Pancreas (tissue), 10 donors: Measurements from ENCODE around the gene CDCP1. TPM values are rescaled to one million over a fixed set of nuclear protein-coding genes. Genes with fewer than 3 reads are reported as not detected.
A peak's percentile ranks its signal among the peaks of the same experiment; 100 is the strongest.

Experiments used
- ATAC-seq, 4 donors: fragments of 200-7000 bp; cut with Tn5 transposase; one replicate each; pipeline versions ENCODE4 v1.8.0 to v1.9.1; 2020; ENCODE audit warnings: mild to moderate bottlenecking in 4 of 4, moderate library complexity in 4 of 4
- DNase-seq, 6 donors: peaks; one replicate each; pipeline ENCODE4 v3.0.0-alpha.2; 2020
- FAIRE-seq: peaks from 2 replicates; lab custom pipeline; 2012; peaks lifted over from hg19 to GRCh38; lab: Jason Lieb, UNC
- H3K27ac ChIP-seq, 4 donors: fragments of 200-600 bp; sonication (generic); 1 replicate in 3 of 4; 2 replicates in 1 of 4; pipeline versions ENCODE4 v1.5.0 to v1.8.0; 2020
- H3K27me3 ChIP-seq, 4 donors: fragments of 200-600 bp; one replicate each; pipeline ENCODE4 v1.8.0; 2021
- H3K36me3 ChIP-seq, 3 donors: fragments of 200-600 bp; sonication (generic) in 1 of 3; one replicate each; pipeline versions ENCODE4 v1.5.0 to v1.8.0; 2020 to 2021
- H3K4me1 ChIP-seq, 3 donors: fragments of 200-600 bp; one replicate each; pipeline ENCODE4 v1.8.0; 2021
- H3K4me3 ChIP-seq, 4 donors: fragments of 200-600 bp; sonication (generic) in 2 of 4; one replicate each; pipeline versions ENCODE4 v1.5.0 to v1.8.0; 2020 to 2021
- H3K9me3 ChIP-seq, 4 donors: fragments of 200-600 bp; one replicate each; pipeline ENCODE4 v1.8.0; 2021
- WGBS, 2 donors: extraction: QIAGEN DNeasy Blood & Tissue Kit; methylation state at CpG; one replicate each; pipeline ENCODE4 v1.1.7; 2013; 5-methylcytosine and 5-hydroxymethylcytosine counted together
- intact Hi-C, 3 donors: fragments of 100-400 bp; cut with DNase I; formaldehyde crosslinking; loops; one replicate each; pipeline versions ENCODE4 v1.11.1 to v1.14.2; 2022
- polyA plus RNA-seq, 2 donors: library from polyadenylated mRNA; stranded (reverse); fragments of 200-250 nt; gene quantifications; one replicate each; pipeline ENCODE4 v1.2.3, GENCODE V29; 2013
- total RNA-seq, 6 donors: library from RNA; stranded (reverse); fragmentation: NEBNext Ultra II Directional in 4 of 6; extraction: Animal tissue kit (Norgen Biotek cat#: 25700) in 4 of 6; gene quantifications; one replicate each; pipeline versions ENCODE4 v1.2.1 to v1.2.4, GENCODE V29; 2021 to 2023
- TF ChIP-seq, protein P1 (sequence below), 4 donors: fragments of 200-600 bp; sonication (generic) in 3 of 4; IDR thresholded peaks; one replicate each; pipeline versions ENCODE4 v1.5.0 to v1.8.0; 2021; ENCODE audit warnings: antibody characterized with exemption in 4 of 4
- donor health status: healthy with polysubstance abuse.
- donor health status: DM: no; HTN: no; CAD: no; lungs with moderate emphysema.
- donor health status: DM: no; HTN: no; CAD: no.
- donor health status: control.
- donor health status: control.
- donor health status: Bipolar disorder and iron deficiency.
- donor health status: DM: yes; HTN: yes; CAD: no.
- donor health status: DM: no; HTN: no; CAD: no.
- donor health status: DM: no; HTN: no; CAD: no.
- donor health status: DM: yes; HTN: yes; CAD: no.

CDCP1 gene
- total and polyA plus RNA-seq, 8 donors = 3.4 to 22.2 (median 9.2) TPM

DNA sequence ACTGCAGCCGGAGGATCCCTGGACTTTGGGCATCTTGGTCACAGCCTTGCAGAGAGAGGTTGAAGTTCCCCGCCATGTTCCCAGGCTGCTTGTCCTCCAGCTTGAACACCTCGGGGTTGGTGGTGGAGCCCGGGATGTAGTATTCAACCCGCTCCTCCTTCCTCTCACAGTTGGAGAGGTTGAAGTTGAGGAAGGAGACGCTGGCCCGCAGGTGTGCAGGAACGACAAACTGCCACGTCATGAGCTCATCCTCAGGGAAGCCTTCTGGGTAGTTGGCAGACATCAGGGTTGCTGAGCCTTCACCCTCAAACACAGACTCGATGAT lies 35.7 kb downstream of the CDCP1 start:
- intact Hi-C loops = no loop called here
- H3K36me3 ChIP-seq = peaks cover 0 to 7% (median 0%) of the 10 kb centered on the region in 3 donors
- ATAC-seq (no peak), DNase-seq (no peak), FAIRE-seq (no peak)
- no peaks in the 10 kb centered on the region for H3K9me3 ChIP-seq
- no peaks in the 10 kb centered on the region for H3K27me3 ChIP-seq
- WGBS, 2 donors = 93 to 97% methylated on average over 10 of the region's 10 CpGs
- H3K4me3 ChIP-seq = no peak overlapping the region
- peaks cover 0 to 6% (median 5%) of the 10 kb centered on the region in 3 donors for H3K4me1 ChIP-seq
- TF ChIP-seq, protein P1, sequence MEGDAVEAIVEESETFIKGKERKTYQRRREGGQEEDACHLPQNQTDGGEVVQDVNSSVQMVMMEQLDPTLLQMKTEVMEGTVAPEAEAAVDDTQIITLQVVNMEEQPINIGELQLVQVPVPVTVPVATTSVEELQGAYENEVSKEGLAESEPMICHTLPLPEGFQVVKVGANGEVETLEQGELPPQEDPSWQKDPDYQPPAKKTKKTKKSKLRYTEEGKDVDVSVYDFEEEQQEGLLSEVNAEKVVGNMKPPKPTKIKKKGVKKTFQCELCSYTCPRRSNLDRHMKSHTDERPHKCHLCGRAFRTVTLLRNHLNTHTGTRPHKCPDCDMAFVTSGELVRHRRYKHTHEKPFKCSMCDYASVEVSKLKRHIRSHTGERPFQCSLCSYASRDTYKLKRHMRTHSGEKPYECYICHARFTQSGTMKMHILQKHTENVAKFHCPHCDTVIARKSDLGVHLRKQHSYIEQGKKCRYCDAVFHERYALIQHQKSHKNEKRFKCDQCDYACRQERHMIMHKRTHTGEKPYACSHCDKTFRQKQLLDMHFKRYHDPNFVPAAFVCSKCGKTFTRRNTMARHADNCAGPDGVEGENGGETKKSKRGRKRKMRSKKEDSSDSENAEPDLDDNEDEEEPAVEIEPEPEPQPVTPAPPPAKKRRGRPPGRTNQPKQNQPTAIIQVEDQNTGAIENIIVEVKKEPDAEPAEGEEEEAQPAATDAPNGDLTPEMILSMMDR (IDR thresholded peaks at IDR 0.05) = no peak
- no peak overlapping the region for H3K27ac ChIP-seq

DNA sequence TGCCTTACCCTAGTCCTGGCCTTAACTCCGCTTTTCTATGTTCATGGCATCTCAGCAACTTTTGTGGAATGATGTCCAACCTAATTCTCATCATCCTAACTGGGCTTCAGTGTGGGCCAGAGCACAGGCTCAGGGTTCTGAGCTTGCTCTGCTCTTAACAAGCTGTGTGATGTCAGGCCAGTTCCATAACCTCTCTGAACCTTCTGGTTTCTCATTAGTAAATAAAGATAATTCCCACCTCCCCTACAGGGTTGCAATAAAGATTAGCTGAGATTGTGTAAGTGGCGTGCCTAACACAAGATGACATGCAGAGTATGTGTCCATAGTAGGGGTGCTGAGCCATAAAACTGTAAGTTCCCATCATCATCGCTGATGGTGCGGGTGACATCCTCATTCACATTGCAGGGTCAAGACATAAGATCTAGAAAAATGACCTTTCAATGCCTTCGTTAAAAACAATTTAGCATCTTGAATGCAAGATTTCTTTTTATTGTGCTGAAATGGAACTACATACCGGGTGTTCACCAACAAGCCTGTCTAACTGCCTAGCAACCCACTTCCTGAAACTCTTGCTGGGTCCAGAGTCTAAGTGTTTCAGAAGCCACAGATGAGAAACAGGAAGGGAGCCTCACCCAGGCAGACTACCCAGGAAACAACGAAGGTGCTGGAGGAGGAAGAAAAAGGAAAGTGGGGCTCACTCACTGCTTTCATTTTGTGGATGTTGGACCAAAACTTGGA lies 36.2 kb downstream of the CDCP1 start:
- H3K27ac ChIP-seq = peak overlapping the region in 1 of 4 donors; percentile 22
- FAIRE-seq = no peak
- no peaks in the 10 kb centered on the region for H3K27me3 ChIP-seq
- TF ChIP-seq, protein P1 (IDR thresholded peaks at IDR 0.05) = no peak
- peaks cover 0 to 6% (median 5%) of the 10 kb centered on the region in 3 donors for H3K4me1 ChIP-seq
- H3K36me3 ChIP-seq = peaks cover 0 to 7% (median 0%) of the 10 kb centered on the region in 3 donors
- WGBS, 2 donors = 88% methylated on average over 7 of the region's 7 CpGs
- ATAC-seq = peak in 3 of 4 donors; percentile 47 to 62 (median 60)
- H3K4me3 ChIP-seq = no peak overlapping the region
- intact Hi-C loops = no loop called here
- DNase-seq = no peak
- no peaks in the 10 kb centered on the region for H3K9me3 ChIP-seq

DNA sequence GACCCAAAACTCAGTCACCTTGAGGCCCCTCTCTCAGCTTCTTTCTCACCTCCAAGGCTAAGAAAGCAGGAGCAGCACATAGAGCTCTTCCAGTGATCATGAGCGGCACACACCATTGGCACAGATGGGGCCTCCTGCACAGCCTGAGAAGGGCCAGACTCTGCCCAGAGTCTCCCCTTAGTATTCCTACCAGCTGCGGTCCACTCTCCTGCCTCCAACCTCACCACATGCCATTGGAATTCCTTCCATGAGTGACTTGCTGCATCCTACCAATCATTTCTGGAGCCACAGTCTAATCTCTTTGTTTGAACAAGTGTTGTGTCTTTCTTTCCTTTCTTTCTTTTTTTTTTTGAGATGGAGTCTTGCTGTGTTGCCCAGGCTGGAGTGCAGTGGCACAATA lies 39.3 kb downstream of the CDCP1 start:
- H3K27ac ChIP-seq = no peak overlapping the region
- no peak for FAIRE-seq
- no peak for DNase-seq
- no peak for ATAC-seq
- intact Hi-C loops = no loop called here
- no peaks in the 10 kb centered on the region for H3K27me3 ChIP-seq
- TF ChIP-seq, protein P1 (IDR thresholded peaks at IDR 0.05) = no peak
- H3K4me3 ChIP-seq = no peak overlapping the region
- H3K36me3 ChIP-seq = peaks cover 0 to 7% (median 0%) of the 10 kb centered on the region in 3 donors
- 88 to 98% methylated on average over 2 of the region's 2 CpGs for WGBS, 2 donors
- no peaks in the 10 kb centered on the region for H3K9me3 ChIP-seq
- H3K4me1 ChIP-seq = no peaks in the 10 kb centered on the region

DNA sequence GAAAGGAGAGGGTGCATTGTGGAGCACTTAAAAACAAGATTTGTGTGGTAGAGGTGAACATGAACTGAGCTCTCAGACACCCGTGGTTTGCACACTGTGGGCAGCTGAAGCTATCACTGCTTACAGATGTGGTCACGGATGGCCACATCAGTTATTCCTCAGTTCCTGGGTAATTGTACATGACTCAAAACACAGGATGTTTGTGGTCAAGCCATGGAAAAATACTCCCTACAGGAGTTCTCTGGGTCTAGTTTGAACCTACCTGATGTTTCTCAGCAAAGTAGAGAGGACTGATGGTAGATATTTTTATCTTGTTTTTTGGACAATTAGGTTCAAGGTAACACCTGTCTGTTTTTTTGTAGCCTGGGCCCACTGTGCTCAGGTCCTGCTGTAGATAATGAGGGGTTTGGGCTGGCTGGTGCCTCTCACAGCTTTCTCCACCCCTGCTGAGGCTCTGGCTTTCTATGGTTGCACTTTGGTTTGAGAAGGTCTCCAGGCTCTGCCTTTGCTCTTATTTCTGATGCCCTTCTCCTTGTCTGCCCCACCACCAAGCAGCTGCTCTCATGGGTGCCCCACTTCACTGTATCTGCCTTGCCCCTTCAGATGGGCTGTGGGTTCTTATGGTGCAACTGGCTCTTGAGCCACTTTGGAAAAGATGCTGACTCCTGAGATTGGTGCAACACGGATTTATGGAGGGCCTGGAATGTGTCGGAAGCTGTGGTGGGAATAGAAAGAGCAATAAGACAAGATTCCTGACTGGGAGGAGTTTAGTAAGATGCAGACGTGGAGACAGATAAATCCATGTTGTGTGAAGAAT lies 40.1 kb downstream of the CDCP1 start:
- no peak for FAIRE-seq
- H3K4me3 ChIP-seq = no peak overlapping the region
- ATAC-seq = peak in 1 of 4 donors; percentile 42
- WGBS, 2 donors = 85 to 92% methylated on average over 5 of the region's 5 CpGs
- no peaks in the 10 kb centered on the region for H3K4me1 ChIP-seq
- H3K27me3 ChIP-seq = no peaks in the 10 kb centered on the region
- H3K36me3 ChIP-seq = peaks cover 0 to 7% (median 0%) of the 10 kb centered on the region in 3 donors
- TF ChIP-seq, protein P1 (IDR thresholded peaks at IDR 0.05) = no peak
- H3K27ac ChIP-seq = no peak overlapping the region
- DNase-seq = no peak
- intact Hi-C loops = no loop called here
- H3K9me3 ChIP-seq = no peaks in the 10 kb centered on the region
